Testis (tissue), 3 donors: ENCODE results near the gene CSMD2. TPM values are rescaled to one million over a fixed set of nuclear protein-coding genes. Genes with fewer than 3 reads are reported as not detected.

Source experiments
- DNase-seq: peaks from one replicate; pipeline ENCODE4 v3.0.0-alpha.2; 2019
- H3K27ac ChIP-seq, 2 donors: fragments of 200-600 bp; sonication (generic); one replicate each; pipeline ENCODE4 v1.5.1; 2019
- H3K27me3 ChIP-seq: fragments of 200-600 bp; sonication (generic); one replicate; pipeline ENCODE4 v1.5.1; 2019
- H3K36me3 ChIP-seq: fragments of 200-600 bp; sonication (generic); one replicate; pipeline ENCODE4 v1.5.1; 2017; ENCODE audit warnings: low read depth; ENCODE audit errors: missing control alignments
- H3K4me1 ChIP-seq: fragments of 200-600 bp; sonication (generic); one replicate; pipeline ENCODE4 v1.5.1; 2019
- H3K4me3 ChIP-seq, 2 donors: fragments of 200-600 bp; sonication (generic); one replicate each; pipeline ENCODE4 v1.5.1; 2017 to 2019
- H3K9me3 ChIP-seq: fragments of 200-600 bp; sonication (generic); one replicate; pipeline ENCODE4 v1.5.1; 2017
- POLR2A ChIP-seq: fragments of 450-650 bp; IDR thresholded peaks from one replicate; pipeline ENCODE4 v1.6.1; 2017; ENCODE audit warnings: antibody characterized with exemption, mild to moderate bottlenecking, moderate library complexity
- WGBS, 2 donors: methylation state at CpG; one replicate each; pipeline ENCODE4 v1.1.5; 2018; 5-methylcytosine and 5-hydroxymethylcytosine counted together
- intact Hi-C: fragments of 100-400 bp; cut with DNase I; formaldehyde crosslinking; loops from one replicate; pipeline ENCODE4 v1.15.1; 2023; ENCODE audit warnings: low total_unique reads
- polyA plus RNA-seq: library from polyadenylated mRNA; stranded (reverse); fragments of 350-450 nt; fragmentation: Illumina TruSeq; extraction: RNeasy Lipid Tissue Mini Kit (QIAGEN cat#74804); gene quantifications from one replicate; pipeline ENCODE4 v1.2.3, GENCODE V29; 2014; ENCODE audit warnings: low read depth, low replicate concordance; ENCODE audit not compliant: insufficient read depth
- total RNA-seq, 2 donors: library from RNA; depleted of rRNA; stranded (reverse); fragments of >200 nt; gene quantifications; one replicate each; pipeline ENCODE4 v1.2.3, GENCODE V29; 2016
- TF ChIP-seq, protein P1 (sequence below), 3 experiments: fragments of 450-650 bp in 2 of 3; fragments of 200-600 bp in 1 of 3; sonication (generic) in 1 of 3; IDR thresholded peaks; one replicate each; pipeline ENCODE4 v1.5.1; 2016 to 2019; ENCODE audit warnings: antibody characterized with exemption in 3 of 3, mild to moderate bottlenecking in 2 of 3, moderate library complexity in 1 of 3

The CSMD2 gene
- total and polyA plus RNA-seq, 3 donors from 2014 or later, result 1.2 to 3.8 (median 2.7) TPM

DNA sequence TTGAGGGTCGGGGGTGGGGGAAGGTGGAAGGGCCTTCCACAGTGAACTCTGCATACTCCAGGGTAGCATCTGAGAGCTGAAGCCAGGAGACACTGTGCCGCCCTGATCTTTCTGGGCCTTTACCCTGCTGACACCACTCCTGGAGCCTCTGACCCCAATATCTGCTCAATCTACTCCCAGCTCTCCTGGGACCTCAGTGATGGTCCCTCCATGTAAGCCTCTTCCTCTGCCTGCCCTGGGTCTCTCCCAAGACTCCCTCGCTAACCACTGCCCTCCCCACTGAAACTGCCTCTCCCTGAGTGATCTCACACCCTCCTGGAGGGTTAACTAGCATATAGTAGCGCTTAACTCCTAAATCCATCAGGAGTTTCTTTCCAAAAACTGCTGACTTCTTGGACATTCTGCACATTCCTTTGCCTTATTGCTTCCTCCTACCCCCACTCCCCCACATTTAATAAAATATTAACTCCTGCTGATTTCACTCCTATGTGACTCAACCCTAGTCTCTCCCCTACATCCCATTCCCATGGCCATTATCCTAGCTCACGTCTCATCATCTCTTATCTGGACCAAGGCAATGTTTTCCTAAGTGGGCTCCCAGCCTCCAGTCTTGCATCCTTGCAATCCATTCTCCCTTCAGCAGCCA lies 155.6 kb downstream of the CSMD2 start:
- no peak for TF ChIP-seq POLR2A
- TF ChIP-seq, protein P1, sequence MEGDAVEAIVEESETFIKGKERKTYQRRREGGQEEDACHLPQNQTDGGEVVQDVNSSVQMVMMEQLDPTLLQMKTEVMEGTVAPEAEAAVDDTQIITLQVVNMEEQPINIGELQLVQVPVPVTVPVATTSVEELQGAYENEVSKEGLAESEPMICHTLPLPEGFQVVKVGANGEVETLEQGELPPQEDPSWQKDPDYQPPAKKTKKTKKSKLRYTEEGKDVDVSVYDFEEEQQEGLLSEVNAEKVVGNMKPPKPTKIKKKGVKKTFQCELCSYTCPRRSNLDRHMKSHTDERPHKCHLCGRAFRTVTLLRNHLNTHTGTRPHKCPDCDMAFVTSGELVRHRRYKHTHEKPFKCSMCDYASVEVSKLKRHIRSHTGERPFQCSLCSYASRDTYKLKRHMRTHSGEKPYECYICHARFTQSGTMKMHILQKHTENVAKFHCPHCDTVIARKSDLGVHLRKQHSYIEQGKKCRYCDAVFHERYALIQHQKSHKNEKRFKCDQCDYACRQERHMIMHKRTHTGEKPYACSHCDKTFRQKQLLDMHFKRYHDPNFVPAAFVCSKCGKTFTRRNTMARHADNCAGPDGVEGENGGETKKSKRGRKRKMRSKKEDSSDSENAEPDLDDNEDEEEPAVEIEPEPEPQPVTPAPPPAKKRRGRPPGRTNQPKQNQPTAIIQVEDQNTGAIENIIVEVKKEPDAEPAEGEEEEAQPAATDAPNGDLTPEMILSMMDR (IDR thresholded peaks at IDR 0.05), result no peak
- Histone ChIP-seq H3K27me3 (no peaks in the 10 kb centered on the region), H3K27ac (no peak overlapping the region), H3K4me3 (no peak overlapping the region), H3K9me3 (no peaks in the 10 kb centered on the region), H3K36me3 (no peaks in the 10 kb centered on the region), H3K4me1 (no peaks in the 10 kb centered on the region)
- DNase-seq, result no peak
- WGBS, 2 donors, result 73% methylated on average over 5 of the region's 5 CpGs
- intact Hi-C loops, result no loop called here

DNA sequence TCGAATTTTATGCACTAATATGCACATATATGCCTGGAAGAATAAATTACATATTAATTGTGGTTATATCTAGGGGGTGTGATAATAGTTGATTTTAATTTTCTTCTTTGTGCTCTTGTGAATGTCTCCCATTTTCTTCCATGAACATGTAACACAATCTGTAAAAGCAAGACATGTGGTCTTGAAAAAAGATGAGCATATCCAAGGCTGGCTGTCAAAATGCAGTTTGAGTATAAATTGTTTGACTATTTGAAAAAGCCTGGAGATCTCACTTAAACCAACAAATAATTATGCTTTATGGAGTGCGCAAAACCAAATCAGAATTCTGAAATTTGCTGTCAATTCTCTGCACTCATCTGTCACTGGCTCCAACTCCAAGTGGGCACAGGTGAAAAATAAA lies 157.3 kb downstream of the CSMD2 start:
- 79 to 84% methylated on average over 2 of the region's 2 CpGs for WGBS, 2 donors
- no peak overlapping the region for H3K4me3 ChIP-seq
- TF ChIP-seq, protein P1 (IDR thresholded peaks at IDR 0.05), result no peak
- TF ChIP-seq POLR2A, result no peak
- H3K4me1 ChIP-seq, result no peaks in the 10 kb centered on the region
- H3K27ac ChIP-seq, result no peak overlapping the region
- H3K9me3 ChIP-seq, result no peaks in the 10 kb centered on the region
- no peaks in the 10 kb centered on the region for H3K27me3 ChIP-seq
- DNase-seq, result no peak
- intact Hi-C loops, result no loop called here
- H3K36me3 ChIP-seq, result no peaks in the 10 kb centered on the region

DNA sequence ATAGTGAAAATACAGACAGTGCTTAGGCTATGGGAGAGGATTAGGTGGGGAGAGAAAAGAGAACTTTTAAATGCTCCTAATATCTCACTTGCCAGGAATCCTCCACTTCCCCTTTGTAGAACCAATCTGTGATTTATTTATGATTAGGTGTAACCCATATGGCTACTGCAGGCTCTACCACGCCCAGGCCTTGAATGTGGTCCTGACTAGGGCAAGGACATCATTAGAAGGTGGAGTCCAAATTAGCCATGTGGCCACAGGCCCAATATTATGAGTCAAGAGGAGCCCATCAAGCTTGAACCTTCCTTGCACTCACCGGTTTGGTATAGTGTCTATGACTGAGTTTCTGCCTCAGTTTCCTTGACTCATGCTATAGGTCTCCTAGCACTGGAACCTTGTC lies 159.7 kb downstream of the CSMD2 start:
- TF ChIP-seq, protein P1 (IDR thresholded peaks at IDR 0.05), result no peak
- no peak for TF ChIP-seq POLR2A
- DNase-seq, result no peak
- Histone ChIP-seq H3K4me3 (no peak overlapping the region), H3K4me1 (no peaks in the 10 kb centered on the region), H3K27ac (no peak overlapping the region), H3K36me3 (no peaks in the 10 kb centered on the region), H3K9me3 (no peaks in the 10 kb centered on the region), H3K27me3 (no peaks in the 10 kb centered on the region)
- intact Hi-C loops, result no loop called here
- WGBS, 2 donors, result 78 to 90% methylated on average over 2 of the region's 2 CpGs

DNA sequence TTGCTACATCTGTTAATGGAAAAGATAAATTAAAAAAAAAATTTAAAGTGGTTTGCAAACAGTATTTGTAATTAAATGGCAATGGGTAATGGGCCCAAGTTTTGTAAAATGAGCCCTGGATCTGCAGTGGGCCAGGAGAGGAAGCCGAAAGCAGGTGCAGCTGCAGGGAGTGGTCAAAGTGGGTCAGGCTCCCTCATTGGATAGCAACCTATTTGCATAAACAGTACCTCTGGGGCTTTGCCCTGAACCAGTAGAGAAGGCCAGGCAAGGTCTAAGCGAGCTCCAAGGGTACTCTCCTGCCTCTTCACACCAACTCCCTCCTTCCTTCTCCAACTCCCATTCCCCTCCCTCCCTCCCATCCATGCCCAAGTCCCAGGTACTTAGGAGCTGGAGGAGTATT lies 162.2 kb downstream of the CSMD2 start:
- H3K36me3 ChIP-seq, result no peaks in the 10 kb centered on the region
- 90 to 91% methylated on average over 2 of the region's 2 CpGs for WGBS, 2 donors
- no peaks in the 10 kb centered on the region for H3K9me3 ChIP-seq
- H3K4me1 ChIP-seq, result no peaks in the 10 kb centered on the region
- no peaks in the 10 kb centered on the region for H3K27me3 ChIP-seq
- no peak for DNase-seq
- no peak overlapping the region for H3K27ac ChIP-seq
- intact Hi-C loops, result no loop called here
- TF ChIP-seq, protein P1 (IDR thresholded peaks at IDR 0.05), result no peak
- TF ChIP-seq POLR2A, result no peak
- no peak overlapping the region for H3K4me3 ChIP-seq
